HTERT RPE-1 (cell line): ENCODE results near the gene TOPAZ1.

Experiments
- in situ Hi-C: fragments of 300-500 bp; cut with MboI; formaldehyde crosslinking; loops from 4 replicates; pipeline ENCODE4 v1.14.3; 2020; ENCODE audit warnings: low sequenced_read_pairs

Gene TOPAZ1

GRCh38 chr3:44241706-44242105 lies at the start of gene TOPAZ1:
TSS of gene TOPAZ1 (plus strand) at chr3:44241886. CDS start at chr3:44242054, 168 bp downstream.
- in situ Hi-C loops: no loop called here

GRCh38 chr3:44198284-44199269 lies 43.1 kb upstream of the TOPAZ1 start:
- in situ Hi-C loops: no loop called here

- in situ Hi-C loops: no loop called here
These were observed 35.4 kb upstream of the TOPAZ1 start for GRCh38 chr3:44206261-44206660.

- in situ Hi-C loops: no loop called here
These were observed 34.6 kb upstream of the TOPAZ1 start for GRCh38 chr3:44206862-44207652.

GRCh38 chr3:44208086-44208485 lies 33.6 kb upstream of the TOPAZ1 start:
- in situ Hi-C loops: no loop called here

GRCh38 chr3:44208568-44208967 lies 33.1 kb upstream of the TOPAZ1 start:
- in situ Hi-C loops: no loop called here

GRCh38 chr3:44210967-44211366 lies 30.7 kb upstream of the TOPAZ1 start:
- in situ Hi-C loops: no loop called here

- in situ Hi-C loops: no loop called here
These were observed 19.3 kb upstream of the TOPAZ1 start for GRCh38 chr3:44222337-44222736.

- in situ Hi-C loops: no loop called here
These were observed 18.4 kb upstream of the TOPAZ1 start for GRCh38 chr3:44223299-44223698.

- in situ Hi-C loops: no loop called here
These were observed 17.6 kb upstream of the TOPAZ1 start for GRCh38 chr3:44224131-44224530.

GRCh38 chr3:44226573-44226972 lies 15.1 kb upstream of the TOPAZ1 start:
- in situ Hi-C loops: no loop called here

- in situ Hi-C loops: no loop called here
These were observed 14.1 kb upstream of the TOPAZ1 start for GRCh38 chr3:44227632-44228031.

- in situ Hi-C loops: no loop called here
These were observed 12.8 kb upstream of the TOPAZ1 start for GRCh38 chr3:44228900-44229299.

- in situ Hi-C loops: no loop called here
These were observed 9.3 kb upstream of the TOPAZ1 start for GRCh38 chr3:44232407-44232806.

- in situ Hi-C loops: no loop called here
These were observed 6.9 kb upstream of the TOPAZ1 start for GRCh38 chr3:44234648-44235268.

GRCh38 chr3:44235604-44236484 lies 5.8 kb upstream of the TOPAZ1 start:
- in situ Hi-C loops: no loop called here

- in situ Hi-C loops: no loop called here
These were observed 5.2 kb upstream of the TOPAZ1 start for GRCh38 chr3:44236485-44236908.

- in situ Hi-C loops: no loop called here
These were observed 4.5 kb upstream of the TOPAZ1 start for GRCh38 chr3:44237161-44237560.

GRCh38 chr3:44237665-44238064 lies 4.0 kb upstream of the TOPAZ1 start:
- in situ Hi-C loops: no loop called here

- in situ Hi-C loops: no loop called here
These were observed 2.8 kb upstream of the TOPAZ1 start for GRCh38 chr3:44238889-44239288.
